GM12873 (cell line): ENCODE data around the gene COL4A2.

Source experiments
- TF ChIP-seq, protein P1 (sequence below): IDR thresholded peaks from 2 replicates; pipeline ENCODE4 v1.5.1; 2012; ENCODE audit warnings: low read depth, mild to moderate bottlenecking, moderate library complexity, low read length, control low read depth; ENCODE audit not compliant: insufficient read depth; ENCODE audit errors: missing control alignments

The COL4A2 gene

GRCh38 chr13:110347535-110348308 is 40.6 kb downstream of the COL4A2 start:
- TF ChIP-seq, protein P1, sequence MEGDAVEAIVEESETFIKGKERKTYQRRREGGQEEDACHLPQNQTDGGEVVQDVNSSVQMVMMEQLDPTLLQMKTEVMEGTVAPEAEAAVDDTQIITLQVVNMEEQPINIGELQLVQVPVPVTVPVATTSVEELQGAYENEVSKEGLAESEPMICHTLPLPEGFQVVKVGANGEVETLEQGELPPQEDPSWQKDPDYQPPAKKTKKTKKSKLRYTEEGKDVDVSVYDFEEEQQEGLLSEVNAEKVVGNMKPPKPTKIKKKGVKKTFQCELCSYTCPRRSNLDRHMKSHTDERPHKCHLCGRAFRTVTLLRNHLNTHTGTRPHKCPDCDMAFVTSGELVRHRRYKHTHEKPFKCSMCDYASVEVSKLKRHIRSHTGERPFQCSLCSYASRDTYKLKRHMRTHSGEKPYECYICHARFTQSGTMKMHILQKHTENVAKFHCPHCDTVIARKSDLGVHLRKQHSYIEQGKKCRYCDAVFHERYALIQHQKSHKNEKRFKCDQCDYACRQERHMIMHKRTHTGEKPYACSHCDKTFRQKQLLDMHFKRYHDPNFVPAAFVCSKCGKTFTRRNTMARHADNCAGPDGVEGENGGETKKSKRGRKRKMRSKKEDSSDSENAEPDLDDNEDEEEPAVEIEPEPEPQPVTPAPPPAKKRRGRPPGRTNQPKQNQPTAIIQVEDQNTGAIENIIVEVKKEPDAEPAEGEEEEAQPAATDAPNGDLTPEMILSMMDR = no peak

GRCh38 chr13:110348309-110349105 is 41.4 kb downstream of the COL4A2 start:
- TF ChIP-seq, protein P1 = no peak

GRCh38 chr13:110349239-110349638 is 42.2 kb downstream of the COL4A2 start:
- TF ChIP-seq, protein P1 = no peak

- TF ChIP-seq, protein P1 = no peak
These were observed 43.0 kb downstream of the COL4A2 start for GRCh38 chr13:110350049-110350448.

GRCh38 chr13:110350509-110350908 is 43.4 kb downstream of the COL4A2 start:
- TF ChIP-seq, protein P1 = no peak

- TF ChIP-seq, protein P1 = no peak
These were observed 44.7 kb downstream of the COL4A2 start for GRCh38 chr13:110351636-110352420.
